GM19099 (cell line): ENCODE measurements around the gene EPB41L2.

Source experiments
- POLR2A ChIP-seq: IDR thresholded peaks from 3 replicates; pipeline ENCODE4 v1.6.1; 2011; ENCODE audit warnings: low read depth; ENCODE audit not compliant: insufficient read length; ENCODE audit errors: extremely low read depth

The EPB41L2 gene

DNA sequence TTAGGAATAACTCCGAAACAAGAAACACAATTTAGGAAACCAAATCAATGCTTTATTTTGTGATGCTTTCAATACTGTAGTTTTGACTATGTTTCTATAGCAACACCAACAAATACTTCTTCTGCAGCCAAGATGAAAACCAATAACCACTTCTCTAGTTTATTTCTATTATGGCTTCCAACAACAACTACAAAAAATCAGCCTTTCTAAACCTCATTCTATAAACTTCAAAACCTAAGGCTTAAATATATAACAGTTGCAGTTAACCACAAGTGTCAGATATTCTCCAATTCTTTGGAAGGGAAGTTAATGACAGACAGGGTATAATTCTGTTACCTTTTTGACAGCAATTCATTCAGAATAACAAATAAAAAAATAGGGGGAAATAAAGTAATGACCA is 80.9 kb downstream of the EPB41L2 start:
- TF ChIP-seq POLR2A = no peak

DNA sequence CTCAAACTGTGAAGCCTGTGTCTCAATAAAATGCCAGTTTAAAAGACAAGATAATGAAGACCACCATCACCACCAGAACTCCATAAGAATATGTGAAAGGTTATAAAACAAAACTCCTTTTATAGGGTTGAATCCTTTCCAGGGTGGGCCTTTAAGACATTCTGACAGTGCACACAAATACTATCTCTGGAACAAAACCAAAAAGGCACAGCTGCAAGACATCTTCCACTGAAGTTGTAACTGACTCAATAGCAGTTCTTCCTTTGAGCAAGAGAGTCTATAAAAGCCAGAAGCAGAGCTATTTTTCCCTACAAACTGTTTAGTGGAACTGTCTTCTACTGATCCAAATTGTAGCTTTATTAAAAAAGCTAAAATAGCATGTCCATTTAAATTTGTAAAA is 81.6 kb downstream of the EPB41L2 start:
- TF ChIP-seq POLR2A = no peak

DNA sequence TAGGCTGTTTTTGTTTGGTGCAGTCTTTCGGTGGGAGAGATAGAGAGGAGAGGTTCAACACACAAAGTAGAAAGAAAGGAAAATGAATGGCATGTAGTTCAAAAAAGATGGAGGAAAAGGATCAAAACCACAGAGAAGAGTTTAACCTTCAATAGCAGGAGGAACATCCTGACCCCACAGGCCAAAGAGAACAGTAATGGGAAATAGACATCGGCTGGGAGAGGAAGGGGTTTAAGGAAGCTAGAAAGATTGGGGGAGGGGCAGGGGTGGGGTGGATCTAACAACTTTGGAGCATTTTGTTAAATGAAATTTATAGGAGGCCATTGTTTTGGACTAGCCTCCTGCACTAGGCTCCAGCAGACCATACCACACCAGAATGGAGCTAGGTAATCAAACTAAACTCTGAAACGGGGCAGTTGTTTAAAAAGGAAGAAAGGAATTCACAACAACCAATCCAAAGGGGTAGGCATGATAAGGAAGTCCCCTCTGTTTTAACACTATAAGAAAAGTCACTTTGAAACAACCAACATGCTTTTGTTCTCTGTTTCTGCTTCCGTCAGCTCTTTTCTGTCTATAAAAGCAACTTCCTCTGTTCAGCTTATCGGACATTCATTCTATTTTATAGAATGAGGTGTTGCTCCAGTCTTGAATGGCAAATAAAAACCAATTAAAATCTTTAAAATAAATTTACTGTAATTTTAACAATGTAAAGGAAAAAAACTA is 82.6 kb downstream of the EPB41L2 start:
- TF ChIP-seq POLR2A = no peak

DNA sequence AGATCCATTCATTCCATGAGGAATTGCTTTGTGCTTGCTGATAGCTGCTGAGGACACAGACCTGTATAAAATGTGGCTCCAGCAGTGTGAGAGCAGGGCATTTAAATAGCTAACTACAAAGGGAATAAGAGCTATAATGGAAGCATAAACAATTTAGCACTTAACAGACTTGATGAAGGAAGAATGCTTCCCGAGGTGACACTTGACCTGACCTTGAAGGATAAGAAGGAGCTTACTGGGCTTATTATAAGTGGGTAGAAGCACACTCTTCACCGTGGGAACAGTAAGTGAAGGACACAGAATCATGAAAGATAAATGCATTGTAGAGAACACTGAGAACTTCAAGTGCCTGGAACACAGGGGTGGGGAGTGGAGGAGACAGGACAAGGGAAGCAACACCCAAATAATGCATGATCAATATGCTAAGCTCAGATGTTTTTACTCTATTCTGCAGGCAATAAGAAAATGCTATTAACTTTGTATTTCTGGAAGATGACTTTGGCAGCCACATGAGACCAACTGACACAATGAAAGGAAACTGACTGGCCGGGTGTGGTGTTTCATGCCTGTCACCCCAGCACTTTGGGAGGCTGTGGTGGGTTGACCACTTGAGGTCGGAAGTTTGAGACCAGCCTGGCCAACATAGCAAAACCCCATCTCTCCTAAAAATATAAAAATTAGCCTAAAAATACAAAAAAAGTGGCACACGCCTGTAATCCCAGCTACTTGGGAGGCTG is 84.2 kb downstream of the EPB41L2 start:
- no peak for TF ChIP-seq POLR2A

DNA sequence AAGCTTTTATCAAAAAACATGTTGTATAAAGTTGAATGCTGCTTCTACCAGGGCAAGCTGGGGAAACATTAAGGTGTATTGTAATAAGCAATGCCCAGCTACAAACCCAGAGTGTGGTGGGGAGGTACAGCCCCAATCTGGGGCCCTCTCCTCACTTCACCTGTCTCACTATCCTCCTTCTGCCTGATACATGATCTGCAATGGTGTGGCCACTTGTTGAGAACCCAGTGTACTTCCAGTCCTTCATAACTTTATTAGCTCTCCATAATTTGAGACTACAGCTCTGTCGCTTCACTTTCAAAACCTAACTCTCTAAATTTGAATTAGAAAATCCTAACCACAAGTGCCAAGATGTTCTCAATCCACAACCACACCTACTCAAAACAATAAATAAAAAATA is 84.9 kb downstream of the EPB41L2 start:
- no peak for TF ChIP-seq POLR2A

- TF ChIP-seq POLR2A = no peak
These were observed 87.7 kb downstream of the EPB41L2 start for GRCh38 chr6:130975325-130975724.

- no peak for TF ChIP-seq POLR2A
These were observed 89.3 kb downstream of the EPB41L2 start for GRCh38 chr6:130973521-130974277.

- no peak for TF ChIP-seq POLR2A
These were observed 91.5 kb downstream of the EPB41L2 start for GRCh38 chr6:130971504-130971903.

- TF ChIP-seq POLR2A = no peak
These were observed 92.1 kb downstream of the EPB41L2 start for GRCh38 chr6:130970839-130971410.

DNA sequence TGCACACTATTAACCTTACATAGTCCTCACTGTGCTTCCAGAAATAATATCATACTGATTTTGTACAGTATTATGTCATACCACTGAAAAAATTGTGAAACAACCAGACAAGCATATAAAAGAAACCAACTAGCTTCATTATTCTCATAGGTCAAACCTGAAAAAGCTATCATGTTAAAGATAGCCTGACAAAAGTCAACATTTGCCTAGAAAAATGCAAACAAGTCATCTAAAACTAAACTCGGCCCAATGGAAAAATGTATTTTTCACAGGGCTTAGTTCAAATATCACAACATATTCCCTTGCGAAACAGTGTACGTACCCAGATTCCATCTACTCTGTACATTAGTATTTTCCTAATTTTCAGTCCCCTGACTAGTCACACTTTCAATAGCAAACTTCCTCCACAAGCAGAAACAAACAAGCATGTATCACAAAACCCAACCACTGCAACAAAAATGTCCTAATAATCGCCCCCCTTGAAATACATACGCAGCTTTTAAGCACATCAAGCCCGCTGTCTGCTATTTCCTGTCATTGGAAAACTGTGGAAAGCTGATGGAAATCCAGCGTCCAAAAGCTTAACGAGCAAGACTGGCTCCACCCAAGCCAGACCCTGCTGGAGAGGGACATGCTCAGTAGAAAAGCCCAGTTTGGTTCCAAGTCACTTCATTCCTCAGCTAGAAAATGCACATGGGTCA is 93.1 kb downstream of the EPB41L2 start:
- TF ChIP-seq POLR2A = no peak

- TF ChIP-seq POLR2A = no peak
These were observed 93.9 kb downstream of the EPB41L2 start for GRCh38 chr6:130969166-130969565.

DNA sequence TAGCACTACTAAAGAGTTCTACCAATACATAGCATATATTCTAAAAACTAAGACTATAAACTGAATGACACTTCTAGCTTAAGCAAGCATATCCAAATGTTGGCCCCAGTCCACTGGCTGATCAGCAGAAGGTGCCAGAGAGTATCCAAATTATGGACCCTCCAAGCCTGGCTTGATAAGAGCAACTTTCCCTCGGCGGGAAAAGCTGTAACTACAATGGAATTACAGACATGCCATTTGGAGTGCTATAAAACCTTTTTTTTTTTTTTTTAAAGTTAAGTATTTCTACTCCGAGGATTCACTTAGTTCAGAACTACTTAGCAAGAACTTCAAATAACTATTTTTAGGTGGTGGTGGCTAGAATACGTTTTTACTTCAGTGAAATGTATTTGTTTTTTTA is 94.6 kb downstream of the EPB41L2 start:
- no peak for TF ChIP-seq POLR2A

GRCh38 chr6:130967502-130968445 is 95.3 kb downstream of the EPB41L2 start:
- TF ChIP-seq POLR2A = no peak
